H1 (cell line): ENCODE data around the gene HMGXB3. TPM values are rescaled to one million over a fixed set of nuclear protein-coding genes. Genes with fewer than 3 reads are reported as not detected.

Experiments used
- EGR1 ChIP-seq: IDR thresholded peaks from 2 replicates; pipeline ENCODE4 v1.6.1; 2011; ENCODE audit warnings: low read depth, low read length, borderline replicate concordance
- NANOG ChIP-seq: IDR thresholded peaks from 2 replicates; pipeline ENCODE4 v1.6.1; 2011; ENCODE audit warnings: low read length, low read depth, mild to moderate bottlenecking, inconsistent platforms; ENCODE audit not compliant: insufficient read depth, poor library complexity, severe bottlenecking
- NRF1 ChIP-seq: IDR thresholded peaks from 2 replicates; pipeline ENCODE4 v1.6.1; 2011; ENCODE audit warnings: mild to moderate bottlenecking, low read depth, low read length, improper control_type of control experiment
- polyA plus RNA-seq, 7 experiments: library from polyadenylated mRNA; depleted of rRNA in 3 of 7; stranded (reverse) in 5 of 7; unstranded in 2 of 7; fragments of >200 nt in 5 of 7; fragments of 200-250 nt in 2 of 7; gene quantifications; 1 replicate in 5 of 7; 2 replicates in 1 of 7; 4 replicates in 1 of 7; pipeline versions ENCODE4 v1.2.1 to v1.2.3, GENCODE V29; 2011 to 2013; ENCODE audit warnings: missing spikeins in 2 of 7, mixed read lengths in 2 of 7
- total RNA-seq: library from RNA; stranded (reverse); fragmentation: NEBNext Ultra II Directional; extraction: Animal tissue kit (Norgen Biotek cat#: 25700); gene quantifications from 2 replicates; pipeline ENCODE4 v1.2.1, GENCODE V29; 2021

HMGXB3 gene
- total and polyA plus RNA-seq, 2 of the 8 experiments (the other 6 are each of a cell fraction or from before 2014, with no cell fraction given): 26.8 to 28.0 TPM

GRCh38 chr5:149954798-149955197 is 45.7 kb upstream of the HMGXB3 start (continued):
- TF ChIP-seq NRF1 (no peak), EGR1 (no peak), NANOG (no peak)
